ENCODE results near the gene SOX13.

SOX13 gene

DNA sequence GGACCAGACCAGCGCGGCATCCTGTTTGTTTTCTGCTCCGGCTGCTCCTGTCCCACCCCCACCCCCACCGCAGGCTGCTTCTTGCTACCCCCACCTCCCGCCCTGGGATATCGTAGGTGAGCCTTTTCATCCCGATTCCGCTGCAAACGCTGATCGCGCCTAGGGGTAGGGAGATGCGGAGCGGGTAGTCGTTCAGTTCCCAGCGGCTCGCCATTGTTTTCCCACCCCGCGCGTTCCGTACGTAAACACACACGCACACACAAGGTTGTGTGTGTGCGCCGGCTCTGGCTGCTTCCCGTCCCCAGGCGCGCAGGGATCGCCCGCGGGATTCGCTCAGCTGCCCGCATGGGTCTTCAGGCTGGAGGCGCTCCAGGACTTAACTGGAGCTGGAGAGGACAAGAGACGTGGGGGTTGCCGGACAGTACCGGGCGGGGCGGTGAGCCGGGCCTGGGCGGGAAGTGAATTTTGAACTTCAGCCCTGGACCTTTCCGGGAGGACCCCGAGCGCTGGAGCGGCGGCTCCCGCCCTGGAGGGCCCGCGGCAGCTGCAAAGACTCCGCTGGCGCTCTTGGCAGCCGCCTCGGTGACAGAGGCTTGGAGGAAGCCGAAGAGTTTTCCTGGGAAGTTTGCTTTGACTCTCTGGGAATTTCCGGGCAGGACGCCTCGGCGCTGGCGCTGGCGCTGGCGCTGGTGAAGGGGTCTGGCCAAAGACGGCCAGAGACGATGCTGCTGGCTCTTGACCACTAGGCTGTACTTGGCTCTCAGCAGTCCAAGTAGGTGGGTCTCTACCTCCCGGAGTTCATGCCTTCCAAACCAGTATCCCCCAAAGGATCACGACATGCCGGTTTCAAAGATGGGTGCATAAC is 1.6 kb downstream of the SOX13 start:
- TF ChIP-seq, protein P1, sequence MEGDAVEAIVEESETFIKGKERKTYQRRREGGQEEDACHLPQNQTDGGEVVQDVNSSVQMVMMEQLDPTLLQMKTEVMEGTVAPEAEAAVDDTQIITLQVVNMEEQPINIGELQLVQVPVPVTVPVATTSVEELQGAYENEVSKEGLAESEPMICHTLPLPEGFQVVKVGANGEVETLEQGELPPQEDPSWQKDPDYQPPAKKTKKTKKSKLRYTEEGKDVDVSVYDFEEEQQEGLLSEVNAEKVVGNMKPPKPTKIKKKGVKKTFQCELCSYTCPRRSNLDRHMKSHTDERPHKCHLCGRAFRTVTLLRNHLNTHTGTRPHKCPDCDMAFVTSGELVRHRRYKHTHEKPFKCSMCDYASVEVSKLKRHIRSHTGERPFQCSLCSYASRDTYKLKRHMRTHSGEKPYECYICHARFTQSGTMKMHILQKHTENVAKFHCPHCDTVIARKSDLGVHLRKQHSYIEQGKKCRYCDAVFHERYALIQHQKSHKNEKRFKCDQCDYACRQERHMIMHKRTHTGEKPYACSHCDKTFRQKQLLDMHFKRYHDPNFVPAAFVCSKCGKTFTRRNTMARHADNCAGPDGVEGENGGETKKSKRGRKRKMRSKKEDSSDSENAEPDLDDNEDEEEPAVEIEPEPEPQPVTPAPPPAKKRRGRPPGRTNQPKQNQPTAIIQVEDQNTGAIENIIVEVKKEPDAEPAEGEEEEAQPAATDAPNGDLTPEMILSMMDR (conservative IDR thresholded peaks at IDR 0.05; ENCODE audit: low read length), result no peak
- H3K4me3 ChIP-seq (ENCODE audit: low read length), result peak overlapping the region; percentile 86
- peak; percentile 62 for DNase-seq (ENCODE audit: low read depth)

DNA sequence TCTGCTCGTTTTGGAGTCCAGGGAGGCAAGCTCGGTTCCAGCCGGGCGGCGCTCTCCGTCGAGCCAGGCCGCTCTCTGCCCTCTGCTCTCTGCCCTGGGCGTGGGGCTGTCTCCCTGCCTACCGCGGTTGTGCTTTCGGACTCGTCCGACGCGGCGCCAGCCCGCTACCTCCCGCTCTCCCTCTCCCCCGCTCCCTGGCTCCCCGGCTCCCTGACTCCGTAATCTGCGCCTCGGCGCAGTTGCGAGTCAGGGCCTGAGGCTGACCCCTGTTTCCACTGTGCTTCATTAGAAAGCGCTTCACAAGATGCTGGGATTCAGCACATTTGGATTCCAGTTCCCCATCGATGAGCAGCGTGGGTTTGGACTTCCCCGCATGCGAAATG is 2.2 kb downstream of the SOX13 start:
- TF ChIP-seq, protein P1 (conservative IDR thresholded peaks at IDR 0.05; ENCODE audit: low read length), result no peak
- DNase-seq (ENCODE audit: low read depth), result peak; percentile 18

DNA sequence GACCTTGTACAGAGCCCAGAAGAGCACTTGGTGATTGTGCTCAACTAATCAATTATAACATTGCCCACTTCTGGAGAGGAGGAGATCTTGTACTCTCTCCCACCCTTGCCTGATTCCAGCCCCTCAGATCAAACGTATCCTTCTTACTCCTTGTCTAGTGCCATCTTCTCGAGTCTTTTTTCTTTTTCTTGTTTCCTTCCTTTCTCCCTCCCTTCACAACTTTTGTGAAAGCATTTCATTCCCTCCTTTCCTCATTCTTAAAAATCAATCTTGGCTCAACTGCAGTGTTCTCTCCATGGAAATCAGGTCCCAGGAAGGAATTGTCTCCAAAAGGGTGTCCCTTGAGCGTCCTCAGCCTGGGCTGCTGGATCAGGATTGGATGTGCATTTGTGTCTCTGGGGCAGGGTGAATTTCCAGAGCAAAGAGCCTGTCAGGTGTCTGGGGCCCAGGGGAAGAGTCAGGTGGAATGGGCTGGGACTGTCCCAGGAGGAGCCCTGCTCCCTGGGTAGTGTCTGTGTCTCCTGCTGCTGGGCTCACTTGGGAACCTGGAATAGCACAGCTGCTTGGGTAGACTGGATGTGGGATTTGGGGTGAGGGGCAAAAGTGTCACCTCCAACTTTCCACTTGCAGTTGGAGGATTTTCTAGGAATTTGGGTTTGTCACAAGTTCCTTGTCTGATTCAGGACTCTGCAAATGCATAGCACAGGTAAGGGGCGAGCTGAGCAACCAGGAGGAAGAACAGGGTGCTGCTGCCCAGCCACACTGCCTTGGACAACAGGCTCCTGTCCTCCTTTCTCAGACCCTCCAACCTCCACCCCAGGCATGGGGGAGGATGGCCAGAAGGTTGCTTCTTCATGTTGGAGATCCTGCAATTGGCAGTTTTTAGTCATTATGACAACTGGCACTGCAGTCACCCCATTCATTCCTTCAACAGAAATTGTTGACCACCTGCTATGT is 3.3 kb downstream of the SOX13 start:
- TF ChIP-seq, protein P1 (conservative IDR thresholded peaks at IDR 0.05; ENCODE audit: low read length), result no peak
- no peak for DNase-seq (ENCODE audit: low read depth)
- no peak overlapping the region for H3K4me3 ChIP-seq (ENCODE audit: low read length)

More for the DNA sequence above, 2.2 kb downstream of the SOX13 start:
- peak overlapping the region; percentile 86 for H3K4me3 ChIP-seq (ENCODE audit: low read length)

DNA sequence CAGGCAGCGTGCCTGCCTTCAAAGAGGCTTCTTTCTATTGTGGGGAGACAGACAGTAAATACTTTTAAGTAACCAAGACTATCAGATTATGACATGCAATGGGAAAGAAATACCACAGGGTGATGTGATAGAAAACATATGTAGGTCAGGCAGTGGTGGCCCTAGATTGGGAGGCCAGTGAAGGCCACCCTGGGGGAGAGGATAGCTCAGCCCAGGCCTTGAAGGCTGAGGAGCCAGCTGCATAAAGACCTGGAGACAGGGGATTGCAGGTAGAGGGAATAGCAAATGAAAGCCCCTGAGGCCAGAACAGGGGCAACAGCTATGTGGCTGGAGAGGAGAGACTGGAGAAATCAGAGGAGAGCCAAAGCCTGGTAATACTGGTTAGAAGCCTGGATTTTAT is 4.0 kb downstream of the SOX13 start:
- peak; percentile 60 for DNase-seq (ENCODE audit: low read depth)
- no peak overlapping the region for H3K4me3 ChIP-seq (ENCODE audit: low read length)
- TF ChIP-seq, protein P1 (conservative IDR thresholded peaks at IDR 0.05; ENCODE audit: low read length), result no peak

DNA sequence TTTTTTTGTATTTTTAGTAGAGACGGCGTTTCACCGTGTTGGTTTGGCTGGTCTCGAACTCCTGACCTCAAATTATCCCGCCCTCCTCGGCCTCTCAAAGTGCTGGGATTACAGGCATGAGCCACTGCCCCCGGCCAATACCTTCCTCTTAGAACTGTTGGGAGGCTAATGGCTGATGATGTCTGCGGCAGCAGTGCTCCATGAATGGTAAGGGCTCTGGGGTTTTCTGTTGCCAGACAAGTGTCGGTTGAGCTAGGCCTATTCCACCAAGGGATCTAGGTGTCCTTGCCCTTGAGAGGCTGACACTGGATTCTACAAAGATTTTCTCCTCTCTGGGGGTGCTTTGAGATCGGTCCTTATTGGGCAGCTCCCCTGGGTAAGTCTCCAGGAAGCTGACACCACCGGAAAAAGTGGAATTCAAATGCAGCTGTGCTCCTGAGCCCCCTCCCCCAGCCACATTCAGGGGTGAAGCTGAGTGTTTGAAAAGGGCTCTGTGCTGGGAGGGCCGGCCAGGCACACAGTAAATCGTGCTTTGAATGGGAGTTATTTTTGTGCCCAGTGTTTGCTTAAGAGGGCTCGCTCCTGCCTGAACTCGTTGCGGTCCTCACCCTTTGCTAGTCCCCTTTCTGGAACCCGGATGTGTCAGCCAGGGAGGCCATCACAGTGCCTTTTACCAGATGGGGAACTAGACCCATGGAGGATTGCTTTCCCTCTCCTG is 5.2 kb downstream of the SOX13 start:
- TF ChIP-seq, protein P1 (conservative IDR thresholded peaks at IDR 0.05; ENCODE audit: low read length), result no peak
- H3K4me3 ChIP-seq (ENCODE audit: low read length), result no peak overlapping the region
- DNase-seq (ENCODE audit: low read depth), result no peak

DNA sequence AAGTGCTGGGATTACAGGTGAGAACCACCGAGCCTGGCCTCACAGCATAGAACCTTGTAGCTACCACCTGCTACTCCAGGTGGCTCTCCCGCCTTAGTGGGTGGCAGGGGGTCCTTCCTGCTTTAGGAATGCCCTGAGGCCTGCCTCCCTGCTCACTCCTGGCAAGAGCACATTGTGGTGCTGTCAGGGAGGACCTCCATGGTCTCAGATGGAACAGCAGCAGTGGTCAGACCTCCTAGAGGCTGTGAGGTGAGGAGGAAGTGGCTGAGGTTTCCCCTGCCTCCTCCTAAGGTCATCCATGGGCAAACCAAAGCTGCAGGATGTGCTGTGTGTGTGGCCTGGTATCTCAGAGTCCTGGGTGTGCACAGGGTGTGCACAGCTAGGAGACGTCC is 6.7 kb downstream of the SOX13 start:
- TF ChIP-seq, protein P1 (conservative IDR thresholded peaks at IDR 0.05; ENCODE audit: low read length), result no peak
- no peak overlapping the region for H3K4me3 ChIP-seq (ENCODE audit: low read length)
- DNase-seq (ENCODE audit: low read depth), result no peak

Data from AG10803 (cell line).